Gastrocnemius medialis (tissue), 4 donors: Measurements from ENCODE around the gene ASTN2. TPM values are rescaled to one million over a fixed set of nuclear protein-coding genes. Genes with fewer than 3 reads are reported as not detected.

Source experiments
- ATAC-seq, 2 donors: fragments of 150-250 bp; one replicate each; pipeline ENCODE4 v1.9.1; 2016
- DNase-seq, 2 donors: peaks; one replicate each; pipeline ENCODE4 v3.0.0-alpha.2; 2019
- H3K27ac ChIP-seq, 4 donors: fragments of 200-600 bp; sonication (generic); 1 replicate in 1 of 4; 2 replicates in 3 of 4; pipeline ENCODE4 v1.5.1; 2016 to 2018; ENCODE audit warnings: mild to moderate bottlenecking in 2 of 4, moderate library complexity in 1 of 4
- H3K27me3 ChIP-seq, 3 donors: fragments of 200-600 bp; sonication (generic) in 2 of 3; 1 replicate in 1 of 3; 2 replicates in 2 of 3; pipeline versions ENCODE4 v1.5.1 to v1.6.0; 2016 to 2019; ENCODE audit warnings: mild to moderate bottlenecking in 1 of 3, moderate library complexity in 1 of 3
- H3K36me3 ChIP-seq, 2 donors: fragments of 200-600 bp; sonication (generic) in 1 of 2; one replicate each; pipeline ENCODE4 v1.5.1; 2017 to 2018
- H3K4me1 ChIP-seq, 2 donors: fragments of 200-600 bp; sonication (generic) in 1 of 2; one replicate each; pipeline ENCODE4 v1.5.1; 2016 to 2017; ENCODE audit warnings: mild to moderate bottlenecking in 2 of 2
- H3K4me3 ChIP-seq, 4 donors: fragments of 200-600 bp; sonication (generic) in 3 of 4; 1 replicate in 1 of 4; 2 replicates in 3 of 4; pipeline ENCODE4 v1.5.1; 2016 to 2019; ENCODE audit warnings: mild to moderate bottlenecking in 2 of 4
- H3K9me3 ChIP-seq, 3 donors: fragments of 200-600 bp; sonication (generic) in 2 of 3; 1 replicate in 1 of 3; 2 replicates in 2 of 3; pipeline ENCODE4 v1.5.1; 2016 to 2019
- CTCF ChIP-seq, 5 experiments: fragments of 450-650 bp in 3 of 5; fragments of 200-600 bp in 2 of 5; sonication (generic) in 2 of 5; IDR thresholded peaks in 4 of 5; conservative IDR thresholded peaks in 1 of 5; 1 replicate in 4 of 5; 2 replicates in 1 of 5; pipeline ENCODE4 v1.5.1; 2016 to 2019; ENCODE audit warnings: antibody characterized with exemption in 5 of 5, mild to moderate bottlenecking in 3 of 5, moderate library complexity in 3 of 5
- POLR2A ChIP-seq, 2 donors: fragments of 450-650 bp; IDR thresholded peaks; one replicate each; pipeline ENCODE4 v1.6.1; 2017; ENCODE audit warnings: antibody characterized with exemption in 2 of 2, mild to moderate bottlenecking in 2 of 2, moderate library complexity in 2 of 2
- in situ Hi-C, 4 donors: fragments of 200-750 bp; cut with MboI; loops; one replicate each; pipeline versions ENCODE4 v1.15.0 to v1.8.0; 2017; ENCODE audit warnings: low sequenced_read_pairs in 4 of 4
- intact Hi-C: fragments of 100-400 bp; cut with DNase I; formaldehyde crosslinking; loops from one replicate; pipeline ENCODE4 v1.15.1; 2023; ENCODE audit warnings: low total_unique reads
- total RNA-seq, 4 donors: library from RNA; depleted of rRNA; stranded (reverse); fragments of >200 nt; gene quantifications; one replicate each; pipeline versions ENCODE4 v1.1.0 to v1.2.3, GENCODE V29; 2016

Gene ASTN2
- total RNA-seq, 4 donors from 2014 or later: 2.5 to 4.6 (median 3.7) TPM

- DNase-seq (no peak), ATAC-seq (no peak)
- Histone ChIP-seq H3K27me3 (peaks cover 0 to 3% (median 0%) of the 10 kb centered on the region in 3 donors), H3K4me3 (no peak overlapping the region), H3K27ac (no peak overlapping the region), H3K9me3 (no peaks in the 10 kb centered on the region), H3K4me1 (no peaks in the 10 kb centered on the region), H3K36me3 (no peaks in the 10 kb centered on the region)
- no peak for TF ChIP-seq CTCF (IDR thresholded peaks at IDR 0.05 in 4 of 5, conservative IDR thresholded peaks at IDR 0.05 in 1 of 5)
- TF ChIP-seq POLR2A (IDR thresholded peaks at IDR 0.05): no peak
- in situ Hi-C loops (no loop called here), intact Hi-C loops (no loop called here)
Measured at GRCh38 chr9:117250610-117251215, 164.1 kb downstream of the ASTN2 start.

GRCh38 chr9:117249799-117250198 is 165.1 kb downstream of the ASTN2 start:
- Histone ChIP-seq H3K4me1 (no peaks in the 10 kb centered on the region), H3K9me3 (no peaks in the 10 kb centered on the region), H3K27ac (no peak overlapping the region), H3K27me3 (peaks cover 0 to under 1% (median 0%) of the 10 kb centered on the region in 3 donors), H3K36me3 (no peaks in the 10 kb centered on the region), H3K4me3 (no peak overlapping the region)
- DNase-seq (no peak), ATAC-seq (no peak)
- in situ Hi-C loops (loop anchor here in 1 of 4 donors (25.0 kb wide), 1 partner anchor 112 kb away; no protein-coding TSS in a partner anchor), intact Hi-C loops (no loop called here)
- TF ChIP-seq POLR2A (IDR thresholded peaks at IDR 0.05) (no peak), CTCF (IDR thresholded peaks at IDR 0.05 in 4 of 5, conservative IDR thresholded peaks at IDR 0.05 in 1 of 5) (no peak)

- H3K4me3 ChIP-seq: no peak overlapping the region
- TF ChIP-seq POLR2A (IDR thresholded peaks at IDR 0.05) (no peak), CTCF (IDR thresholded peaks at IDR 0.05 in 4 of 5, conservative IDR thresholded peaks at IDR 0.05 in 1 of 5) (no peak)
- DNase-seq (no peak), ATAC-seq (no peak)
- in situ Hi-C loops: loop anchor here in 1 of 4 donors (25.0 kb wide), 1 partner anchor 110 kb away; no protein-coding TSS in a partner anchor
- no peaks in the 10 kb centered on the region for H3K36me3 ChIP-seq
- no peaks in the 10 kb centered on the region for H3K4me1 ChIP-seq
- intact Hi-C loops: no loop called here
- no peaks in the 10 kb centered on the region for H3K9me3 ChIP-seq
- peaks cover 0 to 3% (median 0%) of the 10 kb centered on the region in 3 donors for H3K27me3 ChIP-seq
- H3K27ac ChIP-seq: no peak overlapping the region
Measured at GRCh38 chr9:117247266-117247665, 167.6 kb downstream of the ASTN2 start.

GRCh38 chr9:117245175-117245829 is 169.6 kb downstream of the ASTN2 start:
- DNase-seq (no peak), ATAC-seq (no peak)
- in situ Hi-C loops: loop anchor here in 1 of 4 donors (25.0 kb wide), 1 partner anchor 108 kb away; no protein-coding TSS in a partner anchor
- Histone ChIP-seq H3K4me3 (no peak overlapping the region), H3K27me3 (peaks cover 0 to 3% (median 0%) of the 10 kb centered on the region in 3 donors), H3K4me1 (no peaks in the 10 kb centered on the region), H3K36me3 (no peaks in the 10 kb centered on the region), H3K27ac (no peak overlapping the region), H3K9me3 (no peaks in the 10 kb centered on the region)
- no peak for TF ChIP-seq CTCF (IDR thresholded peaks at IDR 0.05 in 4 of 5, conservative IDR thresholded peaks at IDR 0.05 in 1 of 5)
- intact Hi-C loops: no loop called here
